Measurements from ENCODE around the gene FAM83G.
A peak's percentile ranks its signal among the peaks of the same experiment; 100 is the strongest.
"Not testable (repeated sequence)": the region's sequence is repeated elsewhere in the genome, so short reads cannot be mapped to it uniquely, and the experiment has no call there.

The FAM83G gene, protein sequence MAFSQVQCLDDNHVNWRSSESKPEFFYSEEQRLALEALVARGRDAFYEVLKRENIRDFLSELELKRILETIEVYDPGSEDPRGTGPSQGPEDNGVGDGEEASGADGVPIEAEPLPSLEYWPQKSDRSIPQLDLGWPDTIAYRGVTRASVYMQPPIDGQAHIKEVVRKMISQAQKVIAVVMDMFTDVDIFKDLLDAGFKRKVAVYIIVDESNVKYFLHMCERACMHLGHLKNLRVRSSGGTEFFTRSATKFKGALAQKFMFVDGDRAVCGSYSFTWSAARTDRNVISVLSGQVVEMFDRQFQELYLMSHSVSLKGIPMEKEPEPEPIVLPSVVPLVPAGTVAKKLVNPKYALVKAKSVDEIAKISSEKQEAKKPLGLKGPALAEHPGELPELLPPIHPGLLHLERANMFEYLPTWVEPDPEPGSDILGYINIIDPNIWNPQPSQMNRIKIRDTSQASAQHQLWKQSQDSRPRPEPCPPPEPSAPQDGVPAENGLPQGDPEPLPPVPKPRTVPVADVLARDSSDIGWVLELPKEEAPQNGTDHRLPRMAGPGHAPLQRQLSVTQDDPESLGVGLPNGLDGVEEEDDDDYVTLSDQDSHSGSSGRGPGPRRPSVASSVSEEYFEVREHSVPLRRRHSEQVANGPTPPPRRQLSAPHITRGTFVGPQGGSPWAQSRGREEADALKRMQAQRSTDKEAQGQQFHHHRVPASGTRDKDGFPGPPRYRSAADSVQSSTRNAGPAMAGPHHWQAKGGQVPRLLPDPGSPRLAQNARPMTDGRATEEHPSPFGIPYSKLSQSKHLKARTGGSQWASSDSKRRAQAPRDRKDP

DNA sequence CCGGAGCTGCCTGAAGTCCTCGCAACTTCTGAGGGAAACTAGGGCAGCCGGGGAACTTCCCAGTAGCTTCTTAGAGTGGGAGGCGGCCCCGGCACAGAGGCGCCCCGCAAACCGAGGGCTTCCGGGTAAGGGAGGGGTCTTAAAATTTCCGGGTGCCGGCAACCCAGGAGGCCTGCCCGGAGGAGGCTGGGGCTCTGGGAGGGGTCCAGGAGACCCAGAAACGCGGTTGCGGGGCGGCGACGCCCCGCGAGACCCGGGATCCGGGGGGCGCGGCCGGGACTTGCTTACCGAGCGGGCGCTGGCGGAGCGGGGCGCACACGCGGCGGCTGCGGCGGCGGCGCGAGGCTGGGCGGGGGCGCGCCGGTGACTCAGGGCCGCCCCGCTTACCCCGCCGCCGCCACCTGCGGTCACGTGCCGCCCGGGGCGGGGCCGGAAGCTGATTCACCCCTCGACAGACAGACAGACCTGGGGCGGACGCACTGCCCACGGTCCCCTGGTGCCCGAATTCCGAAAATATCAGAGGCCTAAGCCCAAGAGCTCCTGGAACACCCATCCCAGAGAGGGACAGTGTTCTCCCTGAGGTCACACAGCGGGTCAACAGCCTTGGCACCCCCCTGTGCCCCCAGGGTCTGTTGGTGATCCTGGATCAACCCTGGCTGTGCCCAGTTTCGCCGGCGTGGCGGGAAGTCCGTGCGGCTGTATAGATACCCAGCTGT lies at the start of gene FAM83G:
Gene FAM83G, minus strand, starts transcription at position 344 of the 716 bp plus-strand sequence. CDS start 723 bp downstream, outside the sequence.
- DNase-seq (ENCODE audit: low read depth): peak; percentile 85

DNA sequence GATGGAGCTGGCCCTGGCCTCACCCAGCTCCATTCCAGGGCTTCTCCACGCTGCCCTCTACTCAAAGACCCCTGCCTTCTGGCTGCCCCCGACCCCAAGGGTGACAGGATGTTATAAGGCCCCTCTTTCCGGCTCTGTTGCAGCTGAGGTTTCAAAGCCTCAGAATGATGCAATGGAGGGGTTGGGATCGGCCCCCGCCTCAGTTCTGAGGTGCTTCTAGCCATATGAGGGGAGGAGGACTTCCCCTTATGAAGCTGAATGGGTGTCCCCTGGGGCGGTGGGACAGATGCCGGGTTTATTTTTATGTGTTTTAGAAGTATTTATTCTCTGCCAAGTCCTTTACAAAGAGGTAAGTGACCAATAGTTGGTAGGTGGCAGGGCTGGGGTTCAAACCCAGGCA lies 44.3 kb upstream of the FAM83G start:
- DNase-seq (ENCODE audit: low read depth): not testable (repeated sequence)

DNA sequence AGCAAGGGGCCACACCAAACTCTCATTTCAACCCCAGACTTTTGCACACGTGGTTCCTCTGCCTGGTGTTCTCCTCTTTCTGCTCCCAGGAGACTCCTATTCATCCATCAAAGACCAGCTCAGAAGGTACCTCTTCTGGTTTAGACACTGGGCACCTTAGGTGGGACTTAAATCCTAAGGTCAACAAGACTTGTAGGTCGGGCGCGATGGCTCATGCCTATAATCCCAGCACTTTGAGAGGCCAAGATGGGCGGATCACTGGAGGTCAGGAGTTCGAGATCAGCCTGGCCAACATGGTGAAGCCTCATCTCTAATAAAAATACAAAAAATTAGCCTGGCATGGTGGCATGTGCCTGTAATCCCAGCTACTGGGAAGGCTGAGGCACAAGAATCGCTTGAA lies 42.9 kb upstream of the FAM83G start:
- not testable (repeated sequence) for DNase-seq (ENCODE audit: low read depth)

DNA sequence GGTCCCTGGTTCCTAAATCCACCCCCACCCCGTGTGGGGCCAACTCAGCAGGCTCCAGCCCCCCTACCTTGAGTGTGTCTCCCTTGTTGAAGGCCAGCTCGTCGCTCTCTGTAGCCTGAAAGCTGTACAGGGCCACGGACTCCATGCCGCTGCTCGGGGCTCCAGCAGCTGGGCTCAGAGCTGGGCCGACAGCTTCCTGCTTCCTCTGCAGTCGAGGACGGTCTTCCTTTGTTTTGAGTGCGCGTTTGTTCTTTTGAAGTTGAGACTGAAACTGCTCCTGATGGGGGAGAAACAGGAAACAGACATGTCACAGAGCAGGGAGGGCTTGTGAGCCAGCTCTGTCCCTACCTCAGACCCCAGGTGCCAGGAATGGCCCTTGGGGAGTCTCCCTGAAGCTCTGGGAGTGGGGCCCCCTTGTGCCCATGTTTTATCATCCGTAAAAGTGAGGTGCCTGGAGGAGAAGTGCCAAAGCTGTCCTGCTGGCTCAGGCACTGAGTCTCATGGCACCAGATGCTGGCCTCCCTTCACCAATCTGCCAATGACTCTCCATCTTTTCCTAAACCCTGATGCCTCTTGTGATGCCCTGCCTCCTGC lies 42.3 kb upstream of the FAM83G start, which contains the start of gene GRAP:
Gene GRAP, minus strand, starts transcription at position 176 of the 594 bp plus-strand sequence. Its CDS starts 31 bp downstream, at position 145.
- DNase-seq (ENCODE audit: low read depth): not testable (repeated sequence)

DNA sequence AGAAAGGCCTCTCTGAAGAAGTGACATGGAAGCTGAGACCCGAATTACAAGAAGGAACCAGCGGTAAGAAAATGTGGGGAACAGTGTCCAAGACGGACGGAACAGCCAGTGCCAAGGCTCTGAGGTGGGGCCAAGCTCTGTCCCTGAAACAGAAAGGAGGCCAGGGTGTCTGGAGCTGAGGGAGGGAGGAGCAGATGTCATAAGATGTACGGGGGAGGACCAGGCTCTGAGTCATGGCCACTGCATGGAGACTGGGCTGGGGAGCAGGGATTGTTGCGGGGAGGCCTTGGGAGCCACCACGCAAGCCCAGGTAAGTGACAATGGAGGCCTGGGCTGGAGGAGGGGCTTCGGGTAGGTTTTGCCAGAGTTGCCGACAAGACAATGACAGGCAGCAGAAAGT lies 40.1 kb upstream of the FAM83G start:
- not testable (repeated sequence) for DNase-seq (ENCODE audit: low read depth)

DNA sequence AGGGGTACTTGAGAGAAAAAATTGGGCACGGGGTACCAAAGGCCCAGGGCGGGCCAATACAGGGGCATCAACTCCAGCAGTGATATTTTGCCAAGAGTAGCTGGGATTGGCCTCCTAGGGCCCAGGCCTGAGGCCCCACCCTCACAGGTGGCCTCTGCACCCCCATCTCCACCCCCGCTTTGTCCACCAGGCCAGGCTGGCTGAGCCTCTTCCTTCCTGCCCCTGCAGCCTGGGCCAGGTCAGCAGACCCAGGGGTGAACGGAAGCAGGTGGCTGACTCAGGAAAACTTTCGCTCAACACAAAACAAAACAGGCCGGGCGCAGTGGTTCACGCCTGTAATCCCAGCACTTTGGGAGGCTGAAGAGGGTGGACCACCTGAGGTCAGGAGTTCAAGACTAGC lies 38.5 kb upstream of the FAM83G start:
- DNase-seq (ENCODE audit: low read depth): not testable (repeated sequence)

DNA sequence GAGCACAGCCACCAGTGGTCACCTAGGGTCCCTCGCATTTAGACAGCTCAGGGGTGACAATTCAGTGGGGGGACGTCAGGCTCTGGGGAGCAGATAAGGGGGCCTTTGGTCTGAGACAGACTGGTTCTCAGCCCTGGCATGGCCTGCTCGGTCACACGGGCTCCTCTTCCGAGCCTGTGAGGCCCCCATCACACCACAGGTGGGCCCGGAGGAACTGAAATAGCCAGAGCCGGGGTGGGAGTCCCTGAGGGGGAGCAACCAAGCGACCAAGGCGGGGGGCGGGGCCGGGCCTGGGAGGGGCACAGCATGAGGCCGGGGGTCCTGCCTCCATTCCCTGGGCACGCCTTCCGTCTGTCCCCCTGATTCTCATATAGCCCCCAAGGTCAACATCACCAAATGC lies 37.8 kb upstream of the FAM83G start:
- DNase-seq (ENCODE audit: low read depth): not testable (repeated sequence)

DNA sequence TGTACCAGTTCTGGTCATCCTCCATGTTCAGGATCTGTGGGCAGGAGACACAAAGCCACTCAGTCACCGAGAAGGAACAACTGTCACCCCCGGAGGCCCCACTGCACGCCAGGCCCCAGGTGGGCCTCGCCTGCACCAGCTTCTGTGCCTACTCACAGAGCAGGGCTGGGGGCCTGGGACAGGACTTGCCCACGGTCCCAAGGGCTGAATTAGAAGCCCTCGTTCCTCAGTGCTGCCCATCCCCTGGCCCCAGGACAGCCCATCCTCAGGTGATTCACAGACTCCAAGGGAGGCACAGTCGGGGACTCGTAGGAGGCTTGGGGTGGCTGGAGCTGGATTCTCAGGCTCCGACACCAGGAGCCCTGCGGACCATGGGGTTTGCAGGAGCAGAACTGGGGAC lies 37.3 kb upstream of the FAM83G start:
- DNase-seq (ENCODE audit: low read depth): not testable (repeated sequence)

DNA sequence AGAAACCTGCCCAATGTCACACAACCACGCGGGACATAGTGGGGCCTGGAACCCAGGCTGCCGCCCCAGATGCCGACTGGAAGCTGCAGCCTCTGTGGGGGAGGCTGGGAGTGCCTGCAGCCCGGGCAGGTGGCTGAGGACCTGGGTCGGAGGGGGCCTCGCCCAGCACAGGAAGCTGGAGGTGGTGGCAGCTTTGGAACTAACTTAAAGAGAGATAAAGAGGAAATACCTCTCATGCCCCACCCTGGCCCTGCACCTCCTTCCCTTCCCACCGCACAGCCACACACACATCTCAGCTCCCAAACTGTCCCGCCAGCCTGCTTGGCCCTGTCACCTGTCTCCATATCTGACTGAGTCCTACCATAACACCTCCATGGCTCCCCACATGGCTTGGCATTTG lies 35.8 kb upstream of the FAM83G start:
- not testable (repeated sequence) for DNase-seq (ENCODE audit: low read depth)

DNA sequence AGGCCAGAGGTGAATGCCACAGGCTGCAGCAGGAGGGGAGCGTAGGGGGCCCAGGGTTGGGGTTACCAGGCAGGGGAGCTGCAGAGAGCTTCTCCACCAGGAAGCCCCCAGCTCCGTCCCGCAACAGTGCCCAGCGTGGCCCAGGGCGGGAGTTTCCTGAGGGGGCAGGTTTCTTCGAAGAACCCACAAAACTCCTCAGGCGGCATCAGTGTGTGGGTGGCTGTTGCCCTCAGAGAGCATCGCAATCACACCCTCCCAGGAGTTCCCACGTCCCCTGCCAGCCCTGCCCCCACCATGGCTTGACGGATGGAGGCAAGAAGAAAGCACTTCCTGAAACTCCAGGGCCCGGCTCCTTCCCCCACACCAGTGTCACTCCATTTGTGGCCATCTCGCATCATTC lies 34.2 kb upstream of the FAM83G start:
- not testable (repeated sequence) for DNase-seq (ENCODE audit: low read depth)

DNA sequence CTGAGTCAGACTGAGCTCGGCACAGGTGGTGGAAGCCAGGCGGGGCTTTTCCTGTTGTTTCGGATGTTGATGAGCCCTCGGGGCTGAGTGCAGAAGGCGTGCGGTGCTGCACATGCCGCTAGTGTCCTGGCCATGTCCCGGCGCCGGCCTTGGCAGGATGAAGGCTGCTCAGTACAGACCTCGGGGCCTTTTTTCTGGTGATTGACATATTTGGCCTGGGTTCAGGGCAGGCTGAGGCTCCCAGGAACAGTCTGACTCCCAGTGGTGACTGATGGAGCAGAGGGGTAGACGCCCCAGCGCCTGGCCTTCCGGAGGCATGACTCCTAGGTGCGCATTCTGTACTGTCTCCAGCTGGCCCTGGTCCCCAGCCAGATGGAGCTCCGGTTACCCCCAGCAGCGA lies 33.4 kb upstream of the FAM83G start:
- DNase-seq (ENCODE audit: low read depth): not testable (repeated sequence)

DNA sequence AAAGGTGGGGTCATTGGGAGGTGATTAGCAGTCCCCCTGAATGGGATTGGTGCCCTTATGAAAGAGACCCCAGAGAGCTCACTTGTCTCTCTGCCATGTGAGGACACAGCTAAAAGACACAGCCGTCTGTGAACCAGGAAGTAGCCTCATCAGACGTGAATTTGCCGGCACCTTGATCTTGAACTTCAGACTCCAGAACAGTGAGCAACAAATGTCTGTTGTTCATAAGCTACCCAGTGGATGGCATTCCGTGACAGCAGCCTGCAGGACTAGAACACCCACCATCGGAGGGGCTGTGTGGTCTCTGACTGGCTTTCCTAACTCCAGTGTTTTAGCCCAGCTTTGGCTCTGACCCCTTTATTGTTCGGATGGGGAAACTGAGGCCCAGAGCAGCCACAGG lies 33.0 kb upstream of the FAM83G start:
- not testable (repeated sequence) for DNase-seq (ENCODE audit: low read depth)

DNA sequence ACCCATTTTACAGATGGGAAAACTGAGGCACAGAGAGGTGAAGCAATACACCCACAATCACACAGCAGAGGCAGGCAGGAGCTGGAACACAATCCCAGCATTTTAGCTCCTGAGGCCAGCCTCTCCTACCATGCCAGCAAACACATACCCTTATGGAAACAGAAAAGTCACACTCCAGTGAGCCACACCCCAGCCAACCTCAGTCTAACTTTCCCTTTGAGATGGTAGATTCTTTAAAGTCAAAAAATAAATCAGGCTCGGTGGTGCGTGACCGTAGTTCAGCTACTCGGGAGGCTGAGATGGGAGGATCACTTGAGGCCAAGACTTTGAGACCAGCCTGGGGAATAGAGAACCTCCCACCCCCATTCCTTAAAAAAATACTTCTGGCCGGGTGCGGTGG lies 31.6 kb upstream of the FAM83G start:
- DNase-seq (ENCODE audit: low read depth): not testable (repeated sequence)

DNA sequence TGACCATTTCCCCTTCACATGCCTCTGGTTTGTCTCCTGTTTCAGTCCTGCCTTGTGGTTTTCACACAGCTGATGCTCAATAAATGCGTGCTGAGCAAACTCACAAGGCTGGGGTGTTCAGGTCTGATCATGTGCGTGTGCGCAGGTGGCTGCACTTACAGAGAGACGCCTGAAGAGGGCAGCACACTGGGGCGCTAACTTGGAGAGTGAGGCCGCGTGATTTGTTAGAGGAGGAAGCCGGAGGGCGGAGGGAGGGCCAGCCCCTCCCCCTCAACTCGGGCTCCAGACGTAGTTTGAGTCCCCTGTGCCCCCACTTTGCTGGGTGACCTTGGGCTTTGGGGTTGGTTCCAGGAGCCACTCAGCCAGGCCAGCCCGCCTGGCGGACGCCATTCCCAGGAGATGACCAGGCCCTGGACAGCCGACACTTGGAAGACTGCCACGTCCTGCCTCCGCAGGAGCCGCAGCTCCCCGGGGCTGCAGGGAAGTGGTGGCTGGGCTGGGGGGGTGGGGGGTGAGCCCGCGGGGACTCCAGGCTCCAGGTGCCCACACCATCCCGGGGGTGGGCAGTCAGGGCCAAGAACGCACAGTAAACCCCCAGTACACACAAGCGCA lies 27.9 kb upstream of the FAM83G start:
- not testable (repeated sequence) for DNase-seq (ENCODE audit: low read depth)

DNA sequence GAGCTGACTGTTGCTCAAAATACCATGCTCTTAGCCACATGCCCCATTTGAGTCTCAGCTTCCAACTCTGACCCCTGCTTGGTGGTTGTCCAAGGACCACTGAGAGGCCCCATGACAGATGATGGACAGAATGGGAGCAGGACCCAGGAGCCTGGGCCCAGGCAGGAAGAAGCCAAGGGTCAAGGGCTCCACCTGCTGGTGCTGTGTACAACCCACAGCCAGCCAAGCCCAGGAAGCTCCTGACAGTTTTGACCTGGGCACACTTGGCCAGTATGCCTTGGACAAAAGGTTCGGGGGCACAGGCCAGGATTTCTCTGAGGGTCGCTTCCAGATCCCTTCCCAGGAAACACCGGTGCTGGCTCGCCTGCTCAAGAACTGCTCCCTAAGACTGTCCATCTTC lies 27.2 kb upstream of the FAM83G start:
- not testable (repeated sequence) for DNase-seq (ENCODE audit: low read depth)

DNA sequence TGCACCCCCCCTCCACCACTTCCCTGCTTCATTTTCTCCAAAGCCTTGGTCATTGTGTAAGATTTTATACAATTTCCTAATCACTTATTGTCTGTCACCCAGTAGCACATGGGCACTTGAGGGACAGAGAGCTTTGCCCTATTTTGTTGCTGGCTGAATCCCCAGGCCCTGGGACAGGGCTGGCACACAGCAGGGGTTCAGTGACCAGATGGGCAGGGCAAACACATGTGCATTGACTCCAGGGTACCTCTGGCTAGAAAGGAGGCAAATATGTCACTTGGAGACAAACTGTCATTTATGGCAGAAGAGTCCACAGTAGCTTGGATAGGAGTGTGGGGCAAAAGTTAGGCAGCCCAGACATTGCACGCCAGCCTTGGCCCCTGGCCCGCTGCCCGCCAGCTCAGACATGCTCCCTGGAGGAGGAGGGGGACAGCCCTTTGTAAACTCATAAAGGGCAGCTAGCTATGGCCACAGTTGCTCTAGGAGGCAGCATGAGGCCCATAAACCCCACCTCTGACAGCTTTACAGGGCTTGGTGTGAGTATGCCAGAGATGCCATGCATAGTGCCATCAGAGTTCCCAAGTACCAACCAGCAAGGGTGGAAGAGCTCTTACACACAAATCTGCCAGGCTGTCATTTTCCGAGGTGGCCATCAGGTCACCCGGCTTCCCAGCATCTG lies 26.3 kb upstream of the FAM83G start:
- DNase-seq (ENCODE audit: low read depth): not testable (repeated sequence)

DNA sequence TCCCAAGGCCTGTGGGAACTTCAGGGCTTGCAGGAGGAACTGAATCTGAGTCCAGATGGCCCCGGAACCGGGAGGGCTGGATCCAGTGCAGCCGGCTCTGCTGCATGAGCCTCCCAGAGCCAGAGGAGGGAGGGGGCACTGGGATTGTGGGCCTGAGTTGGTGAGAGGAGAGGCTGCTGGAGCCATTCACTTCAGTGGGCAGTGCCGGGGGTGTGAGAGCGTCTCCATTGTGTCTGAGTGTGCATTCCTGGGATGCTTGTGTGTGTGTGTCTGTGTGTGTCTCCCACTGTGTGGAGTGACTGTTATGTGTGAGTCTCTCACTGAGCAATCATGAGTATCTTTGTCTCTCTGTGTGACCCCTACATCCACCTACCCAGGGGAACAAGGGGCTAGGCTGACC lies 25.2 kb upstream of the FAM83G start:
- not testable (repeated sequence) for DNase-seq (ENCODE audit: low read depth)

DNA sequence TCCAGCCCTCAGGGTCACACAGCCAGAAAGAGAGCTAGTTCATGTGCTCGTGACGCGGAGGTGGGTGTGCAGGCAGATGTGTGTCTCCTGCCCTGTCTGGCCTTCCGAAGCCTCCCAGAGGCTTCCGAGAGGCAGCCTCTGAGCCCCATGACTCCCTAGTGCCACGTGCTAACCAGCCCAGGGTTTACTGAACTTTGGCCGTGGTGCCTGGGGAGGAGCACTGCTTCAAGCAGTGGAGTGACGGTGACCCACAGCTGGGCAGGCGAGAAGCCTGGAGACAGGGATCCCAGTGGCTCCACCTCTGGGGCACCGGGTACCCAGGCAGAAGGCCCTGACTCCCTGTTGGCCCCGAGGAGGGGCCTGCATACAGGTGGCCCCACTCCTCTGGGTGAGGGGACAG lies 24.1 kb upstream of the FAM83G start:
- not testable (repeated sequence) for DNase-seq (ENCODE audit: low read depth)

DNA sequence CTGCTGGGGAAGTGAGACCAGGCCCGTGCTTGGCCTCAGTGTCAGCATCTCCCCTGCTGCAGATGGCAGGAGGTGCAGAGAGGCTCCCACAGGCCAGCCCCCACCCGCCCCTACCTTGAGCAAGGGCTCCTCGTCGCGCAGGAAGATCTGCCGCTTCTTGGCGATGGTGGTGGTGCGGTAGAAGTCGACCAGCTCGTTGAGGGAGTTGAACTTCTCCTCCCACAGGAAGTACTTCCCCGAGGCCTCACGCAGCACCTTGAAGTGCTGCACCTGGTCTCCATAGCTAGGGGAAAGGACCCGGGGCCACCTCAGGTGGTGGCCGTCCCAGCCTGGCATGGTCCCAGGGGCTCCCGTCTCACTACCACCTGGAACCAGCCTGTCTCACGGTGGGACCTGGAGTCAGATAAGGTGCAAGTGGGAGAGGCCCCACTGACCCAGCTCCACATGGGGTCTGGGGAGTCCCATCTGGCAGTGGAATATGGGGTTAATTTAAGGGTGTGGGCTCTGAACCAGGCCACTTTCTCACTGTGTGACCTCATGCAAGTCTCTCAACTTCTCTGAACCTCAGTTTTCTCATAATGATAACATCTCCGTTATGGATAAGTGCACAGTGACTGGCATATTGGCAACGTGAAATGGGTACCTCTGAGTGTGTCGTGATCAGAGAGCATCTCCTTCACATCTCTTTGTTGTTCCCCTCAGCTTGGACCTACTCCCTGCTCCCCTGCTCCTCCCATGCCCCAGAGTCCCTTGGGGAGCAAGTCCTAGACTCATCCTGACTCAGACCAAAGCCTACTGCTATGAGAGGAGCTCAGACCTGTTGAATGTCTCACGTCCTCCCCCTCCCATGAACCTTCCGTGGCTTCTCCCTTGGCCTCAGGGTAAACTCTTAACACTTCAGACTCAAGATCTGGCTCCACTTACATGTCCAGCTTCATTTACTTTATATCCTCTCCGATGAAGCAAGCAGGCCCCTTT lies 19.8 kb upstream of the FAM83G start:
- no peak for DNase-seq (ENCODE audit: low read depth)
